BLaER1 treated with 17β-estradiol and CSF1 and Interleukin-3, amounts not matched to agents 10 nM and 100 nM (cell line): ENCODE measurements around the gene LRRC59.
"Not testable (repeated sequence)": the region's sequence is repeated elsewhere in the genome, so short reads cannot be mapped to it uniquely, and the experiment has no call there.

ENCODE experiments used
- H3K27ac ChIP-seq, 11 experiments: shearing (Covaris generic); formaldehyde crosslinking; 2 replicates each; pipeline ENCODE4 v1.8.1; 2022
- H3K27me3 ChIP-seq, 11 experiments: shearing (Covaris generic); formaldehyde crosslinking; 2 replicates each; pipeline ENCODE4 v1.8.1; 2022
- H3K36me3 ChIP-seq, 11 experiments: shearing (Covaris generic); formaldehyde crosslinking; 2 replicates each; pipeline ENCODE4 v1.8.1; 2022
- H3K4me1 ChIP-seq, 10 experiments: shearing (Covaris generic); formaldehyde crosslinking; 2 replicates each; pipeline ENCODE4 v1.8.1; 2022
- H3K4me2 ChIP-seq, 11 experiments: shearing (Covaris generic); formaldehyde crosslinking; 2 replicates each; pipeline ENCODE4 v1.8.1; 2022
- H3K4me3 ChIP-seq, 10 experiments: shearing (Covaris generic); formaldehyde crosslinking; 2 replicates each; pipeline ENCODE4 v1.8.1; 2022
- H3K9ac ChIP-seq, 11 experiments: shearing (Covaris generic); formaldehyde crosslinking; 2 replicates each; pipeline ENCODE4 v1.8.1; 2022
- H3K9me3 ChIP-seq, 11 experiments: shearing (Covaris generic); formaldehyde crosslinking; replicated peaks in 1 of 11; 2 replicates each; pipeline ENCODE4 v1.8.1; 2022
- H4K20me1 ChIP-seq, 11 experiments: shearing (Covaris generic); formaldehyde crosslinking; 2 replicates each; pipeline ENCODE4 v1.8.1; 2022
- Cebpa-rat ChIP-seq, 11 experiments: shearing (Covaris generic); IDR thresholded peaks; 2 replicates each; pipeline ENCODE4 v1.8.1; 2022

Gene LRRC59

DNA sequence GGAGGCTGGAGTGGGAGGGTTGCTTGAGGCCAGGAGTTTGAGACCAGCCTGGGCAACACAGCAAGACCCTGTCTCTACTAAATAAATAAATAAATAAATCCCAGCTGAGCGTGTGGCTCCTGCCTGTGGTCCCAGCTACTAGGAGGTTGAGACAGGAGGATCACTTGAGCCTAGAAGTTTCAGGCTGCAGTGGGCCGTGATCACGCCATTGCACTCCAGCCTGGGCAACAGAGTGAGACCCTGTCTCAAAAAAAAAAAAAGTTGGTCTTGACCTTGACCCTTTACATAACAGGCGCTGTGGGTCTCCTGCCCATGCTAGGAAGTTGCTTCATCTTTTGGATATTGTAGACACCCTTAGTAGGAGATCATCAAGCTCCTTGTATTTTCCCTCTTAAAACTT lies 40.1 kb upstream of the LRRC59 start:
- H3K4me3 ChIP-seq, result no peak overlapping the region
- H3K27ac ChIP-seq, result no peak overlapping the region
- H3K36me3 ChIP-seq, result peaks cover 0 to 63% (median 15%) of the 10 kb centered on the region in 11 experiments; a peak in 14 of 22 replicates
- H3K27me3 ChIP-seq, result no peaks in the 10 kb centered on the region
- peaks cover 0 to 5% (median 0%) of the 10 kb centered on the region in 10 experiments; a peak in 2 of 20 replicates for H3K4me1 ChIP-seq
- TF ChIP-seq Cebpa-rat (IDR thresholded peaks at IDR 0.05), result no peak
- peaks cover 0 to 70% (median 0%) of the 10 kb centered on the region in 11 experiments; a peak in 4 of 22 replicates for H4K20me1 ChIP-seq
- no peaks in the 10 kb centered on the region for H3K9me3 ChIP-seq
- H3K4me2 ChIP-seq, result no peak overlapping the region
- H3K9ac ChIP-seq, result no peak overlapping the region

DNA sequence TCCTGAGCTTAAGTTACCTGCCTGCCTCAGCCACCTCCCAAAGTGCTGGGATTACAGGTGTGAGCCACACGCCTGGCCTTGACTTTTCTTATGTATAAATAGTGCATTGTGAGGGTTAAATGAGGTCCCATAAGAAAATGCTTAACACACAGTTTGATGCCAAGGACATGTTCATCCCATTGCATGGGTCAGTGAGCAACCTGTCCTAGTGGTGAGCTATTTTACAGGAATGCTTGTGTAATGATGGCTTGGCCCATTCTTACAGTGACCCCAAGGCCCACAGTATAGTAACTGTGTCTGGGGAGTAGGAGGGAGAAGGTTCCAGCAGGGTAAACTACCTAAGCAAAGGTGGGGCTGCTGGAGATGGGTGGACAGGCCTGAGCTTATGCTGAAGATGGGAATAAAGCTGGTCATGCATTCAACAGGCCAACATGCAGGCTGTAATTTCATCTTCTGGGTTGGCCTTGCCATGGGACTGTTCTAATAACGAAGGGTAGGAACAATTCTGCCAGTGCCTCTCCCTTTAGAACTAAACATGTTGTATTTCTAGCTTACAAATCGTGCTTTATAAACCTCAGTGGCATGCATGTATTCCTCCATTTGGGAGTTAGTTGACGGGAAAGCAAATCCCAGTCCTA lies 34.9 kb upstream of the LRRC59 start:
- Histone ChIP-seq H3K9me3 (no peaks in the 10 kb centered on the region), H3K27me3 (no peaks in the 10 kb centered on the region), H3K27ac (no peak overlapping the region), H4K20me1 (peaks cover 0 to 65% (median 0%) of the 10 kb centered on the region in 11 experiments; a peak in 4 of 22 replicates), H3K4me2 (no peak overlapping the region), H3K4me3 (no peak overlapping the region), H3K4me1 (peaks cover 10 to 26% (median 17%) of the 10 kb centered on the region in 10 experiments), H3K36me3 (peaks cover 0 to 52% (median 12%) of the 10 kb centered on the region in 11 experiments; a peak in 14 of 22 replicates), H3K9ac (no peak overlapping the region)
- TF ChIP-seq Cebpa-rat (IDR thresholded peaks at IDR 0.05), result no peak

GRCh38 chr17:50430821-50431618 lies 33.7 kb upstream of the LRRC59 start:
- H3K4me3 ChIP-seq, result no peak overlapping the region
- TF ChIP-seq Cebpa-rat (IDR thresholded peaks at IDR 0.05), result no peak
- peaks cover 0 to 60% (median 0%) of the 10 kb centered on the region in 11 experiments; a peak in 4 of 22 replicates for H4K20me1 ChIP-seq
- no peak overlapping the region for H3K4me2 ChIP-seq
- H3K36me3 ChIP-seq, result peaks cover 0 to 42% (median 9%) of the 10 kb centered on the region in 11 experiments; a peak in 9 of 22 replicates
- peaks cover 19 to 30% (median 25%) of the 10 kb centered on the region in 10 experiments for H3K4me1 ChIP-seq
- no peaks in the 10 kb centered on the region for H3K27me3 ChIP-seq
- H3K9me3 ChIP-seq, result no peaks in the 10 kb centered on the region
- H3K27ac ChIP-seq, result no peak overlapping the region
- no peak overlapping the region for H3K9ac ChIP-seq

GRCh38 chr17:50429793-50430192 lies 32.5 kb upstream of the LRRC59 start:
- H3K4me2 ChIP-seq, result peak overlapping the region in 2 of 11 experiments; percentile 13 to 18; a peak in 1 of 22 replicates
- no peaks in the 10 kb centered on the region for H3K9me3 ChIP-seq
- no peak for TF ChIP-seq Cebpa-rat (IDR thresholded peaks at IDR 0.05)
- H3K27ac ChIP-seq, result no peak overlapping the region
- peak overlapping the region in 2 of 11 experiments; percentile 34 to 44; a peak in 2 of 22 replicates for H3K9ac ChIP-seq
- no peaks in the 10 kb centered on the region for H3K27me3 ChIP-seq
- peaks cover 0 to 35% (median 0%) of the 10 kb centered on the region in 11 experiments; a peak in 8 of 22 replicates for H3K36me3 ChIP-seq
- H4K20me1 ChIP-seq, result peaks cover 0 to 50% (median 0%) of the 10 kb centered on the region in 11 experiments; a peak in 4 of 22 replicates
- H3K4me1 ChIP-seq, result peaks cover 29 to 41% (median 35%) of the 10 kb centered on the region in 10 experiments
- no peak overlapping the region for H3K4me3 ChIP-seq

DNA sequence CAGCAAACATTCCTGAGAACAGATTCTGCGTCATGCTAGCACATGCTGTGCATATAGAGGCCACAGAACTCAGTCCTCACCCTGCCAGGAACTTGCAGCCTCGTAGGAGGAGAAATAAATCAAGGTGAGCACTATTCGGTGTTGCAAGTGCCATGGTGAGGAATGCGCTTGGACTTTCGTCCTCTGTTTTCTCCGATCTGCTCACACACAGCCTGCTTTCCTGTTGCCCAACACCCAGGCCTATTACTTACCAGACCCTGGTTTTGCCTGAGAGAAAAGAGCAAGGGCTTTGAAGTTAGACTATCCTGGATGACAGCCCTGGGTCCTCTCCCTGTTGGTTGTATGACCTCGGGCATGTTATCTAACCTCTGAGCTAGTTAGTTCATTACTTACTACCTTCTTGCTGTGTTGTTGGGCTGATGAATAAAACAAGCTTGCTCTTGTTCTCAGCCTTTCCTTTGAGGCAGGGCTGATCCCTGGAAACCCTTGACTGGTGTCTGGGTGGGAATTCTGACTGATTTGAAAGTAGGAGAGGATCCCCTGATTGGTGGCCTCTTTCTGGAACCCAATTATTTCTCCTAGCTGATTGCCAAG lies 31.6 kb upstream of the LRRC59 start:
- Histone ChIP-seq H3K36me3 (peaks cover 0 to 35% (median 0%) of the 10 kb centered on the region in 11 experiments; a peak in 8 of 22 replicates), H3K4me1 (peaks cover 38 to 48% (median 43%) of the 10 kb centered on the region in 10 experiments), H3K27me3 (no peaks in the 10 kb centered on the region), H3K4me3 (no peak overlapping the region), H3K27ac (no peak overlapping the region), H3K9me3 (no peaks in the 10 kb centered on the region), H4K20me1 (peaks cover 0 to 49% (median 0%) of the 10 kb centered on the region in 11 experiments; a peak in 4 of 22 replicates), H3K4me2 (peak overlapping the region in 3 of 11 experiments; percentile 95 to 99 (median 98); a peak in 3 of 22 replicates), H3K9ac (no peak overlapping the region)
- TF ChIP-seq Cebpa-rat (IDR thresholded peaks at IDR 0.05), result no peak

DNA sequence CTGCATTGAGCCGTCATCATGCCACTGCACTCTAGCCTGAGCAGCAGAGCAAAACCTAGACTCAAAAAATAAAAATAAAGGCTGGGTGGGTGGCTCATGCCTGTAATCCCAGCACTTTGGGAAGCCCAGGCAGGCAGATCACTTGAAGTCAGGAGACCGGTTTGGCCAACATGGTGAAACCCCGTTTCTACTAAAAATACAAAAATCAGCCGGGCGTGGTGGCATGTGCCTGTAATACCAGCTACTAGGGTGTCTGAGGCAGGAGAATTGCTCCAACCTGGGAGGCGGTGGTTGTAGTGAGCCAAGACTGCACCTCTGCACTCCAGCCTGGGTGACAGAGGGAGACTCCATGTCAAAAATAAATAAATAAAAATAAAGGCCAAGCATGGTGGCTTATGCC lies 30.8 kb upstream of the LRRC59 start:
- Histone ChIP-seq H3K4me3 (peak overlapping the region in 2 of 10 experiments; percentile 60 to 68; a peak in 3 of 20 replicates), H4K20me1 (peaks cover 0 to 44% (median 0%) of the 10 kb centered on the region in 11 experiments; a peak in 4 of 22 replicates), H3K27ac (peak overlapping the region in 5 of 11 experiments; percentile 2 to 82 (median 73); a peak in 3 of 22 replicates), H3K4me2 (peak overlapping the region; percentile 86 to 99 (median 98)), H3K4me1 (peaks cover 42 to 56% (median 49%) of the 10 kb centered on the region in 10 experiments), H3K36me3 (peaks cover 0 to 29% (median 0%) of the 10 kb centered on the region in 11 experiments; a peak in 7 of 22 replicates)
- H3K9ac ChIP-seq, H3K27me3 ChIP-seq, H3K9me3 ChIP-seq: not testable (repeated sequence)

GRCh38 chr17:50426814-50427787 lies 29.8 kb upstream of the LRRC59 start:
- H3K9ac ChIP-seq, result peak overlapping the region; percentile 73 to 83 (median 80)
- H3K36me3 ChIP-seq, result peaks cover 0 to 25% (median 0%) of the 10 kb centered on the region in 11 experiments; a peak in 7 of 22 replicates
- peak overlapping the region; percentile 8 to 83 (median 73); a peak in 20 of 22 replicates for H3K27ac ChIP-seq
- H3K27me3 ChIP-seq, result no peaks in the 10 kb centered on the region
- TF ChIP-seq Cebpa-rat (IDR thresholded peaks at IDR 0.05), result no peak
- peak overlapping the region; percentile 60 to 80 (median 68) for H3K4me3 ChIP-seq
- peaks cover 0 to 34% (median 0%) of the 10 kb centered on the region in 11 experiments; a peak in 4 of 22 replicates for H4K20me1 ChIP-seq
- peak overlapping the region; percentile 86 to 99 (median 98) for H3K4me2 ChIP-seq
- peaks cover 45 to 66% (median 55%) of the 10 kb centered on the region in 10 experiments for H3K4me1 ChIP-seq
- H3K9me3 ChIP-seq, result no peaks in the 10 kb centered on the region

DNA sequence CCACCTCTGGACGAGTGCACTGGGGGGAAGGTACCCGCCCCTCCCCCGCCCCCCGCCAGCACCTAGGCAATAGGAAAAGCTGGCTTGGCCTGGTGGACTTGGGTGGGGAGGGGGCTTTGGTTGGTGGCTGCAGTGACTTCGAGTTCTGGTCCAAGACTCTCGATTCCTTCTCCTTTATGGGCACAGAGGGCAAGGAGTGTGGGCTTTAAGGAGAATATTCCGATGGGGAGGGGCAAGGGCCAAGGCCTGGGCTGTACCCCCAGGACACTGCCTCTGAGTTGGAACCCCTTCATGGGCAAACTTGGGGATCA lies 29.1 kb upstream of the LRRC59 start:
- TF ChIP-seq Cebpa-rat (IDR thresholded peaks at IDR 0.05), result no peak
- Histone ChIP-seq H3K9me3 (no peaks in the 10 kb centered on the region), H3K4me1 (peaks cover 50 to 71% (median 59%) of the 10 kb centered on the region in 10 experiments), H3K4me2 (peak overlapping the region; percentile 86 to 99 (median 98)), H3K36me3 (peaks cover 0 to 18% (median 0%) of the 10 kb centered on the region in 11 experiments; a peak in 6 of 22 replicates), H3K27ac (peak overlapping the region; percentile 8 to 83 (median 73); a peak in 20 of 22 replicates), H4K20me1 (peaks cover 0 to 27% (median 0%) of the 10 kb centered on the region in 11 experiments; a peak in 3 of 22 replicates), H3K9ac (peak overlapping the region; percentile 73 to 83 (median 80)), H3K4me3 (peak overlapping the region; percentile 60 to 80 (median 68)), H3K27me3 (no peaks in the 10 kb centered on the region)
